ENCODE results near the gene ARAP3. TPM values are rescaled to one million over a fixed set of nuclear protein-coding genes. Genes with fewer than 3 reads are reported as not detected.

ARAP3 gene
- total RNA-seq, 1 experiment from 2014 or later, result 17.5 TPM

GRCh38 chr5:141655020-141655419 is 27.0 kb downstream of the ARAP3 start:
- CTCF ChIA-PET, result no interaction called here

GRCh38 chr5:141654298-141654697 is 27.7 kb downstream of the ARAP3 start:
- DNase-seq, result no peak
- intact Hi-C loops (cut with micrococcal nuclease; ENCODE audit: unreplicated experiment), result no loop called here
- Mint-ChIP-seq H3K9me3 (ENCODE audit: low read depth, unreplicated experiment) (peaks cover 2% of the 10 kb centered on the region), H3K27me3 (ENCODE audit: unreplicated experiment) (no peaks in the 10 kb centered on the region), H3K36me3 (ENCODE audit: insufficient read depth, unreplicated experiment) (peaks cover 29% of the 10 kb centered on the region), H3K4me3 (ENCODE audit: low read depth, unreplicated experiment) (no peak overlapping the region), H3K27ac (ENCODE audit: unreplicated experiment) (no peak overlapping the region), H3K4me1 (ENCODE audit: low read depth, unreplicated experiment) (peaks cover 22% of the 10 kb centered on the region)
- no TSS peak for BruUV-seq (replicated peaks)
- CTCF ChIA-PET, result interaction anchor here (0.7 kb wide), 1 partner anchor 157 kb away, joined by 5 read pairs; no protein-coding TSS in a partner anchor
- no peak for TF ChIP-seq CTCF (IDR thresholded peaks at IDR 0.05; ENCODE audit: unreplicated experiment)

More at GRCh38 chr5:141655020-141655419, 27.0 kb downstream of the ARAP3 start:
- intact Hi-C loops (cut with micrococcal nuclease; ENCODE audit: unreplicated experiment), result no loop called here
- Mint-ChIP-seq H3K27me3 (ENCODE audit: unreplicated experiment) (no peaks in the 10 kb centered on the region), H3K27ac (ENCODE audit: unreplicated experiment) (no peak overlapping the region), H3K4me1 (ENCODE audit: low read depth, unreplicated experiment) (peaks cover 22% of the 10 kb centered on the region), H3K36me3 (ENCODE audit: insufficient read depth, unreplicated experiment) (peaks cover 23% of the 10 kb centered on the region), H3K9me3 (ENCODE audit: low read depth, unreplicated experiment) (peaks cover 4% of the 10 kb centered on the region), H3K4me3 (ENCODE audit: low read depth, unreplicated experiment) (no peak overlapping the region)
- TF ChIP-seq CTCF (IDR thresholded peaks at IDR 0.05; ENCODE audit: unreplicated experiment), result no peak
- no TSS peak for BruUV-seq (replicated peaks)
- no peak for DNase-seq

GRCh38 chr5:141651728-141652105 is 30.3 kb downstream of the ARAP3 start:
- no peak for TF ChIP-seq CTCF (IDR thresholded peaks at IDR 0.05; ENCODE audit: unreplicated experiment)
- H3K9me3 Mint-ChIP-seq (ENCODE audit: low read depth, unreplicated experiment), result no peaks in the 10 kb centered on the region
- peak overlapping the region; percentile 90 for H3K4me3 Mint-ChIP-seq (ENCODE audit: low read depth, unreplicated experiment)
- H3K36me3 Mint-ChIP-seq (ENCODE audit: insufficient read depth, unreplicated experiment), result peaks cover 33% of the 10 kb centered on the region
- intact Hi-C loops (cut with micrococcal nuclease; ENCODE audit: unreplicated experiment), result no loop called here
- no TSS peak for BruUV-seq (replicated peaks)
- CTCF ChIA-PET, result interaction anchor here (0.7 to 1.1 kb wide), 2 partner anchors 8 to 138 kb away, joined by 3 to 4 read pairs; no protein-coding TSS in a partner anchor
- H3K27me3 Mint-ChIP-seq (ENCODE audit: unreplicated experiment), result no peaks in the 10 kb centered on the region
- no peak overlapping the region for H3K27ac Mint-ChIP-seq (ENCODE audit: unreplicated experiment)
- no peak for DNase-seq
- peaks cover 10% of the 10 kb centered on the region for H3K4me1 Mint-ChIP-seq (ENCODE audit: low read depth, unreplicated experiment)

- intact Hi-C loops (cut with micrococcal nuclease; ENCODE audit: unreplicated experiment), result no loop called here
- peak; percentile 93 for DNase-seq
- peak within 1 kb of the TSS; percentile 59 for H3K27ac Mint-ChIP-seq (ENCODE audit: unreplicated experiment)
- TF ChIP-seq CTCF (IDR thresholded peaks at IDR 0.05; ENCODE audit: unreplicated experiment), result no peak
- H3K27me3 Mint-ChIP-seq (ENCODE audit: unreplicated experiment), result no peaks in the 10 kb centered on the region
- CTCF ChIA-PET, result interaction anchor here (0.7 to 1.2 kb wide), 6 partner anchors 9 to 139 kb away, joined by 3 to 5 read pairs (median 3); partner anchors contain the start of gene DIAPH1
- no TSS peak for BruUV-seq (replicated peaks)
- H3K4me3 Mint-ChIP-seq (ENCODE audit: low read depth, unreplicated experiment), result peak within 1 kb of the TSS; percentile 90
- no peaks in the 10 kb centered on the region for H3K9me3 Mint-ChIP-seq (ENCODE audit: low read depth, unreplicated experiment)
- H3K4me1 Mint-ChIP-seq (ENCODE audit: low read depth, unreplicated experiment), result peaks cover 10% of the 10 kb centered on the region
- peaks cover 29% of the 10 kb centered on the region for H3K36me3 Mint-ChIP-seq (ENCODE audit: insufficient read depth, unreplicated experiment)
Observed at GRCh38 chr5:141650851-141651727, 30.9 kb downstream of the ARAP3 start, which contains the start of gene FCHSD1. Gene FCHSD1, minus strand, starts transcription at chr5:141651418. Its CDS starts 50 bp downstream, at chr5:141651368.
